Occipital lobe (tissue), 2 donors: ENCODE results near the gene CA12. TPM values are rescaled to one million over a fixed set of nuclear protein-coding genes. Genes with fewer than 3 reads are reported as not detected.
"Not testable (repeated sequence)": the region's sequence is repeated elsewhere in the genome, so short reads cannot be mapped to it uniquely, and the experiment has no call there.

Source experiments
- DNase-seq: peaks from one replicate; lab custom pipeline; 2025; lab: John Stamatoyannopoulos, UW
- total RNA-seq: library from RNA; depleted of rRNA; stranded (reverse); fragments of >200 nt; gene quantifications from one replicate; pipeline ENCODE4 v1.2.3, GENCODE V29; 2014

The CA12 gene
- total RNA-seq, 1 donor from 2014 or later, result 8.7 TPM

DNA sequence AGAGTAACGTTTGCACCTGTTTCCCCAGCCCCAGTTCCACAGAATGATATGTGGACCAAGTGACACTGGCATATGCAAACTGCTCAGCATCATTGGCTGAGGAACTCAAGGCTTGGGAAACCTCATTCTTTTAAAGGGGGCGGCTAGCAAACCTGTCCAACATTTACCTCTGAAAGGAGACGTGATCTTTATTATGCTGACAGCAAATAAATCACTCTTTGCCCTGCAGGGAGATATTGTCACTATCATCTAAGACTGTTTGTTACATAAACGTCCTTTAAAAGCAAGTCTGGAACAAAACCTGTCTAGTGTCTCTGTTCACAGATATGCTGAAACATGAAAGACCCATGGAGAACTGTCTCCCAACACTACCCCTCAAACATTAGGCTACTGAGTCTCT is 21.5 kb downstream of the CA12 start:
- no peak for DNase-seq

DNA sequence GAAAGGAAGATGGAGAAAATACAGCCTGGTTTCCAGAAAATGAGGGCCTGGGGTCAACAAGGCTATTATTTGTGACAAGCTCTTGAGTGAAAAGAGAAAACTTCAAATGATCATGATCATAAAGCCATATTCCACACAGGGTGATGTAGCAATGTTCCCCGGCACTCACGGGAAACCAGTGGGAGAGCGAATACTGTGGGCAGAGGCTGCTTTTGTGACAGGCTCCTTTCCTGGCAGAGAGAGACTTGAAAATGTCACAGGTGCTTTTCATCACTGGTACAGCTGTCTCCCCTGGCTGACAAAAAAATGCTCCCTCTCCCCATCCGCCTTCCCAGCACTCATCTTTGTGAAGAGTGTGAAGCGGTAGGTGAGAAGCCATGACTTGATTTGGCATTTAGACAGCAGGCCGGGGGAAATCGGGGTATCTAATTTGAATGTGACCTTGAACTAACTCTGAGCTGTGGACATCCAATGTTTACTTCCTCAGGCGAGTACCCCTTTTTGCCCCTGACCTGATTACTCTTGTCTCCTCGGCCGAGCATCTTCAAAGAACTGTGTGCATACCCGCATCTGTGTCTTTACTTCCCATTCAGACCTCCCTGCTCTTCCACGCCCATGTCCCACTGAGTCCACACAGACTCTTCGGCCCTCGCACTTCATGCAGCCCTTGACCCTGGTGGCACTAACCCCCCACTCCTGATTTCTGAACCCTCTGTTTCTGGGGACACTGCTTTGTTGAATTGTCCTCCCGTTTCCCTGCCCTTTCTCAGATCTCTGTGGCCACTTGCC is 23.2 kb downstream of the CA12 start:
- no peak for DNase-seq

- no peak for DNase-seq
These were observed 23.9 kb downstream of the CA12 start for GRCh38 chr15:63357731-63358130.

DNA sequence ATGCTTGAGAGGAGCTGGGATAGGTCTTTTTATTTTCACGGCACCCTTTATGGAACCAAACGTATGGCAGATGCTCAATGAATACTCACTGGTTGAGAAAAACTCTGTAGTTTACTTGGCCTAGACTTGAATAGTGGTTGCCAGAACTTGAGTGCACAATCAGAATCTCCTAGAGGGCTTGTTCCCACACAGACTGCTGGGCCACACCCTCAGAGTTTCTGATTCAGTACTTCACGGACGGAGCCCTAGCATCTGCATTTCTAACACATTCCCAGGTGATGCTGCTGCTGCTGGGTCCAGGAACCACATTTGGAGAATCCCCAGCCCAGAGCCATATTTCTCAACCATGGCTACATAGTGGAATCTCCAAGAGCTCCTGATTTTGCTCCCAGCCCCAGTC is 24.6 kb downstream of the CA12 start:
- no peak for DNase-seq

DNA sequence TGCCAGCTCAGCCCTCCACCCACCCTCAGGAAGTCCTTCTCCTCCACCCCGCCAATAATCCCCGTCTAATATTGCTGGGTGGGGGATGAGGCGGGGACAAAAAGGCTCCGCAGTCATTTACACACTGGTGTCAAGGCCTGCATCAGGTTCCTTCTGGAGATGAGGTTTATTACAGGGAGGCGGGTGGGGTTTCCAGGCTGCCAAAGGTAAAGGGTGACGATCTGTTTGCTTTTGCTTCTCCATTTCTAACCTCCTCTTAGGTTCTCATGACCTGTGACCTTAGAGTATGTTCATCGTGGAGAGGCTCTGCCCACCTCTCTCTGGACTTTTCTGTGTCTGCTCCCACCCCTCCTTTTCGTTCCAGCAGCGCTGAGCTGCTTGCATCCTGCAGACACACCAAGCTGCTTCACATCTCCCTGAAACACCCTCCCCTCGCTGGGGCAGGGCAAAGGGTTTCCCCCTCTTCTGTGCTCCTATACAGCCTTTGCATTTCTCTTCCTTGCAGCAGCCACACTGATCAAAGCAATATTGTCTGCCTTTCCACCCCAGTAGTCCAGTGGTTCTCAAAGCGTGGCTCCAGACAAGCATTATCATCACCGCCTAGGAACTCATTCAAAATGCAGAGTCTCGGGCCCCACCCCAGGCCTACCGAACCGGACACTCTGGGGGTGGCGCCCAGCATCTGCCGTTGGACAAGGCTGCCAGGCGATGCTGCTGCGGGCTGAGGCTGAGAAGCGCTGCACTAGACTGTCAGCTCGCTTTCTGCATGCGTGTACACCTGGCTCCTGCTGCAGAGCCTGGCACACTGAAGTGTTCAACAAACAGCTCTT is 26.6 kb downstream of the CA12 start:
- no peak for DNase-seq

GRCh38 chr15:63353887-63354286 is 27.8 kb downstream of the CA12 start:
- no peak for DNase-seq

DNA sequence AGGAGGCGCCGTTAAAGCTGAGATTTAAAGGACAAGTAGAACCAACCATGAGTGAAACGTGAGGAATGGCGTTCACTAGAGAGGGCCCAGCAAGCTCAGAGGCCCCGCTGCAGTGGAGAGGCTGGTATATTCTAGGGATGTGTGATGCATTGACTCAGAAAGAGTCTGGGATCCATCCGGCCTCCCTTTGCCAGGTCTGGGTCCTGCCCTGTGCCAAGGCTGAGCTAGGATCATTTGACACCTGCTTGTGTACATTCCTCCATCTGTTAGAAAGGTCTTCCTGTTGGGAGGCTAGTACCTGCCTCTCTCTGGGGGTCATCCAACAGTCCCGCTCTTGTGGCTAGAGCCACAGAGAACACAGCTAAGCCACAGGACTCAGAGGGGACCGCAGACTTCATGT is 28.4 kb downstream of the CA12 start:
- DNase-seq, result no peak

DNA sequence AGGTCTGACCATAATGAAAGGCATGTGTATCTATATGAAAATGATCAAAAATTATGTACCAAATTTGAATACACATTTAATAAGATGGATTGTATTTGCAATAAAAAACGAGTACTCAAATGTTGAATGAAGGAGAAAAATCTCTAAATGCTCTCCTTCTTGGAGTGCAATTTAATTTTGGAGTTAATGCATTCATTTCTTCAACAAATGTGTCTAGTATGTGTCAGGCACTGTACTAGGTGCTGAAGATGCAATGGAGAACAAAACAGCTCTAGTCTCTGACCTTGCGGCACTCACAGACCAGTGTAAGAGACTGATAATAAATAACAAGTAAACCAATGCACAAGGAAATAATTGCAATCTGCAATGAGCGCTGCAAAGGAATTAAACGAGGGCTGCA is 28.8 kb downstream of the CA12 start:
- DNase-seq, result no peak

DNA sequence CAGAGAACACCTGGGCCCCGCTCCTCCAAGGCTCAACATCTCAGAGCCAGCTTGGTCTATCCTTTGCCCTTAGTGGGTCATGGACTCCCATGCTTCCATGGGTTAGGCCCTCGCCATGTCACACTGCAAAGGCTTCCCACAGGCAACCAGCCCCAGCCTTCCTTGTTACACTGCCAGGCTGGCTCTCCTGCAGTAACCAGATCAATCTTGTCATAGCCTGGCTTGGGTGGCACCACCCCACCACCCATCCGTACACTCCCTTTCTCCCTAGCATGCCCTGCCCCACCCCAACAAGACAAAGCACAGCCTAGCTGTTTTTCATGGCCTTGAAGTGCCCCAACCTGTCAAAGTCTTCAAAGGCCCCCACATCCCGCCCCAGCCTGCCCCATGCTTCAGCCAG is 30.5 kb downstream of the CA12 start:
- no peak for DNase-seq

DNA sequence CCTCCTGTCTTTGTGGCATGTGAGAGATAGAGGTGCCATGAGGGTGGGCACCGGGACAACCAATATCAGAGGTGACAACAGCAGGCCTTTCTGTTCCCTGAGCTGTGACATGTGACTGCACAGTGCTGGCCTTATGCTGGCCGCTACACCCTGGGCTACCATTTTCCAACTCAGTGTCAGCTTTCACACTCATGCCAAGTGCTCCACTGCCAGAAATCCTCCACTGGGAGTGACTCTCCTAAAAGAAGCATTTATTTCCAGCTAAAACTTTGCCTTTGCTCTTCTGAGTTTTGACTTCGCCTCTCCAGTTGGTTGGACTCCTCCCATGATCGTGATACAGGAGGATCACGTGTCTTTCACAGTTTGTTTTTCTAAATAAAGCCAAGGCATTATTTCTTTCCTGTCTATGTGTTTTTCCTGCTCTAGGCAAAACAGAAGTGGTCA is 31.4 kb downstream of the CA12 start:
- no peak for DNase-seq

DNA sequence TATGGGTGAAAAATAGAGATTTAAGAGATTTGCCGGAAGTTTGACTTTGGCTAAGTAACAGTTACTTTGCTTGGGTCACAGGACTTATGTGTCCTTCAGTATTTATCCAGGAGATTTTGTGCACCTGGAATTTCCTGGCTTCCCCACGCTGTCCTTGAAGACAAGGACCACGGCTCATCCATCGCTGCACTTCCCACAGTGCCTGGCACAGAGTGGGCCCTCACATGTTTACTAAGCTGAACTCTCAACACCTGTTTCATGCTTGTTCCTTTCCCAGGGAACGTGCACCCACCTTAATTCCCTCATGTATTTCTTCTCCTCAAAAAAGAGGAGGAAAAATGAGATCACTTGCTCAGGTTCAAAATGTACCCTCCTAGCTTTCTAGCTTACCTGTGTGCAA is 32.0 kb downstream of the CA12 start:
- DNase-seq, result no peak

DNA sequence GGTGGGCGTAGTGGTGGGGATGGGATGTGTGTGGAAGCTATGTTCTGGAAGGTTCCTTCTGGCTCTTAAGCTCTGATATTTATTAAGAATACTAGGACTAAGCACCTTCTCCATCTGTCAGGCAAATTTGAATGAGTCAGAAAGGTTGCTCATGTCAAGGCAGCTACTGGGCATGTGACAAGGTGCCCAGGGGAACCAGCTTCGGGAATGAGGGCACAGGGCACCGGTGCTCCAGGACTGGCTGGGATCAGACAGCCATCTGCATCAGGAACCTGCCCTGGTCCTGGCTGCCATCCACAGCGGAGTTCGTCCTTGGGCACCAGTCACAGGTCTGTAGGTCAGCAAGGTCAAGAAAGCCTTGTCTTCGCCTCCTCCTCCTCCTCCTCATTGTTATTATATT is 32.5 kb downstream of the CA12 start:
- no peak for DNase-seq

DNA sequence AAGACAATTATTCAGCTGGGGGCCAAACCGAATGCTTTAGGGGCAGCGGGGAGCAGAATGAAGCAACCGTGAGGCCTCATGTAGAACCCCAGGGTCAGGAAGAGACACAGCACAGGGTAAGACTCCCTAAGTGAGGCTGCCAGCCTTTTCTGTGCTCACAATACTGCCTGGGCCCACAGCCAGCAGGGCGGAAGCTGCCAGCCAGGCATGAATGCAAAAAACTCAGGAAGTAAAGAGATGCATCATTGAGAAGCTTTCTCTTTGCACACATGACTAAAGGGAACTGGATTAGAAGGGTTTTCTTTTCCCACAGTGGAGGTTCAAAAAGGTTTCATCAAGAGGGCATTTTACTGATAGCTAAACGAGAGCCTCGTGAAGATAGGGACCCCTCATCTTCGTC is 33.3 kb downstream of the CA12 start:
- peak; percentile 59 for DNase-seq

DNA sequence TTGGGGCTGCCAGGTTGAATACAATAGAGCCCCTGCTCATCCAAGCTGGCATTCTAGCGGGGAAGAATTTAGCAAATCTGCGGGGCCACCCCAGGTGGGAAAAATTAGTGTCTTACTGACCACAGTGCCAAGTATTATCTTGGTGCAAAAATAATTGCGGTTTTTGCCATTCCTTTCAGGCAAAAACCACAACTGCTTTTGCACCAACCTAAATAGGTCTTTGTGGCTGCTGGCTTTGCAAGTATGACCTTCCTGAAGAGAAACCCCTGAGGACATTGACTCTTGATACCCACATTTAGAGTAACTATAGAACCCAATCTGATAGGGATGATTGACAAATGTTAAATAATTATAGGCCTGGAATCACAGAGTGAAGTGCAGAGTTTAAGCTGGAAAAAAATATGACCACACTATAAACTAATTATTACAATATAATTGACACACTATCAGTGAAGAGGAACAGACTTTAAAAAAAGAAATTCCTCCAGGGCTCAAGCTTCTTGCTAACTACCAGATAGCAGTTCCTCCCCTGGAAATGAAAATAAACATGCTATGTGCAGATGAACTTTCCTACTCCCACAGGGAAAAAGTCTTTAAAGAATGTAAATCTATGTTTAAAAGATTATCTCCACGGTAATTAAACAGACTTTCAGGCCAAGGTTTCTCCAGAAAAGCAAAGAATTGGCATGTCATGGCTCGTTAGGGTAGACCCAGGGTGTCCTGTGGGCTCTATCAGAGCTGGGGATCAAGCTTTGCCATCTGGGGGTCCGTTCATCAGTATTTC is 34.4 kb downstream of the CA12 start:
- DNase-seq, result no peak

GRCh38 chr15:63345391-63345752 is 36.3 kb downstream of the CA12 start:
- no peak for DNase-seq

GRCh38 chr15:63344731-63345390 is 36.8 kb downstream of the CA12 start:
- DNase-seq, result no peak

- not testable (repeated sequence) for DNase-seq
These were observed 38.6 kb downstream of the CA12 start for GRCh38 chr15:63342996-63343562.

DNA sequence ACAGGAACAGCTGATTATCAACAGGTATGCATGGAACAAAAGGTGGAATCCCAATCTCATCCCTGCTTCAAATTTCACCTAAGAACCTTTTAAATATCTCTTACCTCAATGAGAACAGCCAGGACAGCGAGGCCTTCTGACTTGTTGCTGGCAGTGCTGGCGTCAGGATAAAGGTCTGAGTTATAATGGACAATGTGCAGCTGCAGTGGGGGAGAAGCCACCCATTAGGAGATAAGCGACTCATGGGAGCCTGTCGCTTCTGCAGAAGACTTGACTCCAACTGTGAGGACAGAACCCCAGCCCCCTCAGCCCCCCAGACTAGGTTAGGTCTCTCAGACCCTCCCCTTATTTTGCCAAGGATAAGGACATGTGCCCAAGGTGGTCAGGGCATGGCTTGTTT is 39.7 kb downstream of the CA12 start:
- no peak for DNase-seq

DNA sequence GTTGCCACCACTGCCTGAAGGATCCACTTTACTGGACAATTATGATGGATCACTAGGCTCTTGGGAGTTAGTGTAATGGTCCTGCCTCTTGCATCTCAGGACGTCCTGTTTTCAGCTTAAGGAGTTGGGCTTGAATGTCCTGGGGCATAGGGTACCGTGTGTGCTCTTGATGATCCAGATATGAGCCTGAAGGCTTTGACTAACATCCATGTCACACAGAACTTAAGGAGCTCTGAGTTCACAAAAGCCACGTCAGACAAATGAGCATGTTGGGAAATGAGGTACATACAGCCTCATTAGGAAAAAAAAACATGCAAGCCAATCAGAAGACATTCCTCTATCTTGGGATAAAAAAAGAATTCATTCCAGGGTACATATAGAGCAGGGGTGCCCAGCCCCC is 40.8 kb downstream of the CA12 start:
- no peak for DNase-seq

DNA sequence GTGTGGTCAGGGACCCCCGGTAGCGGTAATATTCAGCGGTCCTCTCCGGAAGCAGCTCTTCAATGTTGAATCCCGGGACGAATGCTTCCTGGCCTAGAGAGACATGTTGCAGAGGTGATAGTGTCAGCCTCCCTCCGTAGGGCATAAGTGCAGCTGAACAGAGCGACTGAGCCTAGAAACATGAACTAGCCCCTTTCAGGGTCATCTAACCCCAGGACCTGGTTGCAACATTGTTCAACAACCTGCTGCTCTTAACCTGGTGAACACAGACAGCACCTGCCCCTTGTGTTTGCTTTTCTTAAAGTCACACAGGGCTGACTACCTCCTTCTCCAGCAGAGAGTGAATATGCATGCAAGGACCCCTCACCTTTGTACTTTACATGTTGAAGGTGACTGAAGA is 41.3 kb downstream of the CA12 start:
- no peak for DNase-seq

GRCh38 chr15:63339836-63340235 is 41.8 kb downstream of the CA12 start:
- no peak for DNase-seq
